Heart left ventricle (tissue), 16 donors: Measurements from ENCODE around the gene ARHGAP44. TPM values are rescaled to one million over a fixed set of nuclear protein-coding genes. Genes with fewer than 3 reads are reported as not detected.

ENCODE experiments used
- ATAC-seq, 4 donors: fragments of 200-7000 bp; cut with Tn5 transposase; one replicate each; pipeline ENCODE4 v1.9.1; 2020 to 2022; ENCODE audit warnings: moderate library complexity in 4 of 4, mild to moderate bottlenecking in 3 of 4, moderate number of reproducible peaks in 1 of 4
- DNase-seq, 5 donors: peaks; one replicate each; pipeline ENCODE4 v3.0.0-alpha.2; 2020
- H3K27ac ChIP-seq, 12 donors: fragments of 200-600 bp; sonication (generic) in 4 of 12; one replicate each; pipeline versions ENCODE4 v1.5.0 to v1.8.0; 2016 to 2022; ENCODE audit warnings: mild to moderate bottlenecking in 2 of 12
- H3K27me3 ChIP-seq, 9 donors: fragments of 200-600 bp; sonication (generic) in 2 of 9; one replicate each; pipeline versions ENCODE4 v1.5.1 to v1.8.0; 2016 to 2022; ENCODE audit warnings: mild to moderate bottlenecking in 3 of 9
- H3K36me3 ChIP-seq, 9 donors: fragments of 200-600 bp; sonication (generic) in 2 of 9; one replicate each; pipeline versions ENCODE4 v1.5.0 to v1.8.0; 2018 to 2022; ENCODE audit warnings: mild to moderate bottlenecking in 2 of 9
- H3K4me1 ChIP-seq, 12 donors: fragments of 200-600 bp; sonication (generic) in 4 of 12; one replicate each; pipeline versions ENCODE4 v1.5.0 to v1.8.0; 2016 to 2022; ENCODE audit warnings: mild to moderate bottlenecking in 3 of 12
- H3K4me3 ChIP-seq, 12 donors: fragments of 200-600 bp; sonication (generic) in 4 of 12; one replicate each; pipeline versions ENCODE4 v1.5.0 to v1.8.0; 2017 to 2022; ENCODE audit warnings: mild to moderate bottlenecking in 9 of 12, moderate library complexity in 4 of 12
- H3K9me3 ChIP-seq, 12 donors: fragments of 200-600 bp; sonication (generic) in 4 of 12; one replicate each; pipeline versions ENCODE4 v1.5.0 to v1.8.0; 2016 to 2022; ENCODE audit warnings: mild to moderate bottlenecking in 1 of 12
- CTCF ChIP-seq, 12 donors: fragments of 200-600 bp; sonication (generic) in 4 of 12; IDR thresholded peaks; one replicate each; pipeline versions ENCODE4 v1.5.0 to v1.8.0; 2018 to 2022; ENCODE audit warnings: antibody characterized with exemption in 12 of 12, mild to moderate bottlenecking in 5 of 12
- POLR2A ChIP-seq, 2 donors: fragments of 450-650 bp; IDR thresholded peaks; one replicate each; pipeline ENCODE4 v1.6.1; 2017; ENCODE audit warnings: antibody characterized with exemption in 2 of 2, mild to moderate bottlenecking in 2 of 2, moderate library complexity in 2 of 2
- WGBS, 4 donors: extraction: QIAGEN DNeasy Blood & Tissue Kit in 2 of 4; methylation state at CpG; one replicate each; pipeline versions ENCODE4 v1.1.5 to v1.1.7; 2013 to 2018; 5-methylcytosine and 5-hydroxymethylcytosine counted together
- intact Hi-C, 10 donors: fragments of 100-400 bp; cut with DNase I; formaldehyde crosslinking; loops; one replicate each; pipeline versions ENCODE4 v1.11.1 to v1.14.2; 2022
- polyA plus RNA-seq, 2 donors: library from polyadenylated mRNA; stranded (reverse); fragments of 200-250 nt; gene quantifications; one replicate each; pipeline ENCODE4 v1.2.3, GENCODE V29; 2013
- total RNA-seq, 9 donors: library from RNA; depleted of rRNA in 2 of 9; stranded (reverse); fragments of >200 nt in 2 of 9; fragmentation: NEBNext Ultra II Directional in 3 of 9; extraction: Animal tissue kit (Norgen Biotek cat#: 25700) in 3 of 9; gene quantifications; one replicate each; pipeline versions ENCODE4 v1.1.0 to v1.2.4, GENCODE V29; 2016 to 2023
- donor health status: ischemic (EF 13 %, LVEDD 7.1; RV severe dilation, severe dysfunction).
- donor health status: healthy with polysubstance abuse.
- donor health status: DM: no; HTN: yes; CAD: no.
- donor health status: DM: no; HTN: no; CAD: no.
- donor health status: ischemic (EF 25% LVEDD 6.9; RV normal size, moderate dysfunction).
- donor health status: ischemic (EF 25% LVEDD 5.7; RV mildly dilated, moderate dysfunction).
- donor health status: healthy.
- donor health status: DM: yes; HTN: yes; CAD: no.
- donor health status: ischemic (EF 35%, LVEDD 5.7; RV mildly dilated, moderate dysfunction).
- donor health status: nonischemic (EF 11% LVEDD 7.7; RV severe dilation, severe dysfunction).
- donor health status: DM: yes; HTN: yes; CAD: no.
- donor health status: PGD.
- donor health status: ischemic (EF 29% LVEDD 5.4; RV normal size, mild dysfunction).
- donor health status: nonischemic (EF 23%, LVEDD 6.1; RV moderate dilation, normal function).

The ARHGAP44 gene
- total and polyA plus RNA-seq, 11 donors: 4.3 to 15.7 (median 8.6) TPM

GRCh38 chr17:12759090-12759489 lies 30.2 kb upstream of the ARHGAP44 start:
- WGBS, 4 donors: 58 to 89% (median 64%) methylated on average over 2 of the region's 2 CpGs
- Histone ChIP-seq H3K4me1 (peaks cover 0 to 7% (median 0%) of the 10 kb centered on the region in 12 donors), H3K36me3 (peaks cover 0 to 86% (median 11%) of the 10 kb centered on the region in 9 donors), H3K9me3 (no peaks in the 10 kb centered on the region), H3K27me3 (no peaks in the 10 kb centered on the region), H3K27ac (no peak overlapping the region), H3K4me3 (no peak overlapping the region)
- intact Hi-C loops: loop anchor here in 1 of 10 donors (10.0 kb wide), 1 partner anchor 246 kb away; no protein-coding TSS in a partner anchor
- no peak for DNase-seq
- no peak for ATAC-seq
- TF ChIP-seq POLR2A (IDR thresholded peaks at IDR 0.05) (no peak), CTCF (IDR thresholded peaks at IDR 0.05) (no peak)

- peaks cover 0 to 10% (median 5%) of the 10 kb centered on the region in 12 donors for H3K4me1 ChIP-seq
- no peak overlapping the region for H3K4me3 ChIP-seq
- peaks cover 0 to 29% (median 5%) of the 10 kb centered on the region in 9 donors for H3K36me3 ChIP-seq
- WGBS, 4 donors: 25 to 41% (median 32%) methylated on average over 6 of the region's 6 CpGs
- peak overlapping the region in 1 of 12 donors; percentile 8 for H3K27ac ChIP-seq
- no peaks in the 10 kb centered on the region for H3K27me3 ChIP-seq
- ATAC-seq: peak; percentile 81 to 88 (median 84)
- intact Hi-C loops: loop anchor here in 2 of 10 donors (10.0 kb wide), 2 partner anchors 219 to 581 kb away; no protein-coding TSS in a partner anchor
- TF ChIP-seq POLR2A (IDR thresholded peaks at IDR 0.05): no peak
- TF ChIP-seq CTCF (IDR thresholded peaks at IDR 0.05): no peak
- DNase-seq: peak in 4 of 5 donors; percentile 25 to 73 (median 40)
- no peaks in the 10 kb centered on the region for H3K9me3 ChIP-seq
These were observed 23.8 kb upstream of the ARHGAP44 start for GRCh38 chr17:12765548-12765947.

GRCh38 chr17:12768255-12768654 lies 21.0 kb upstream of the ARHGAP44 start:
- DNase-seq (peak in 1 of 5 donors; percentile 20), ATAC-seq (peak in 1 of 4 donors; percentile 44)
- intact Hi-C loops: loop anchor here in 2 of 10 donors (10.0 kb wide), 2 partner anchors 217 to 583 kb away; no protein-coding TSS in a partner anchor
- H3K4me3 ChIP-seq: no peak overlapping the region
- peak overlapping the region in 3 of 12 donors; percentile 21 to 25 (median 25) for H3K27ac ChIP-seq
- no peaks in the 10 kb centered on the region for H3K27me3 ChIP-seq
- peaks cover 0 to 13% (median 0%) of the 10 kb centered on the region in 9 donors for H3K36me3 ChIP-seq
- H3K4me1 ChIP-seq: peaks cover 0 to 10% (median 5%) of the 10 kb centered on the region in 12 donors
- 43 to 63% (median 52%) methylated on average over 4 of the region's 4 CpGs for WGBS, 4 donors
- TF ChIP-seq CTCF (IDR thresholded peaks at IDR 0.05) (no peak), POLR2A (IDR thresholded peaks at IDR 0.05) (no peak)
- no peaks in the 10 kb centered on the region for H3K9me3 ChIP-seq

GRCh38 chr17:12769981-12770380 lies 19.3 kb upstream of the ARHGAP44 start:
- H3K36me3 ChIP-seq: no peaks in the 10 kb centered on the region
- H3K27me3 ChIP-seq: no peaks in the 10 kb centered on the region
- H3K9me3 ChIP-seq: no peaks in the 10 kb centered on the region
- no peak for TF ChIP-seq CTCF (IDR thresholded peaks at IDR 0.05)
- TF ChIP-seq POLR2A (IDR thresholded peaks at IDR 0.05): no peak
- H3K4me3 ChIP-seq: no peak overlapping the region
- no peak overlapping the region for H3K27ac ChIP-seq
- DNase-seq (no peak), ATAC-seq (no peak)
- intact Hi-C loops: loop anchor here in 3 of 10 donors (10.0 kb wide), 2 partner anchors 215 to 585 kb away; no protein-coding TSS in a partner anchor
- WGBS, 4 donors: 91 to 95% (median 93%) methylated on average over 6 of the region's 6 CpGs
- H3K4me1 ChIP-seq: peaks cover 0 to 10% (median 5%) of the 10 kb centered on the region in 12 donors
